SU-DHL-6 (cell line): ENCODE results near the gene ST3GAL4.

ENCODE experiments used
- CTCF ChIP-seq: fragments of 200-600 bp; sonication (generic); IDR thresholded peaks from one replicate; pipeline ENCODE4 v1.5.1; 2017; ENCODE audit warnings: antibody characterized with exemption, mild to moderate bottlenecking, low read length, moderate library complexity; ENCODE audit not compliant: insufficient read depth, poor library complexity, severe bottlenecking
- EZH2phosphoT487 ChIP-seq: fragments of 200-600 bp; sonication (generic), shearing (Covaris generic); conservative IDR thresholded peaks from 2 replicates; pipeline ENCODE4 v1.6.1; 2018; ENCODE audit warnings: mild to moderate bottlenecking, antibody characterized with exemption, low read length, moderate library complexity, mixed read lengths

DNA sequence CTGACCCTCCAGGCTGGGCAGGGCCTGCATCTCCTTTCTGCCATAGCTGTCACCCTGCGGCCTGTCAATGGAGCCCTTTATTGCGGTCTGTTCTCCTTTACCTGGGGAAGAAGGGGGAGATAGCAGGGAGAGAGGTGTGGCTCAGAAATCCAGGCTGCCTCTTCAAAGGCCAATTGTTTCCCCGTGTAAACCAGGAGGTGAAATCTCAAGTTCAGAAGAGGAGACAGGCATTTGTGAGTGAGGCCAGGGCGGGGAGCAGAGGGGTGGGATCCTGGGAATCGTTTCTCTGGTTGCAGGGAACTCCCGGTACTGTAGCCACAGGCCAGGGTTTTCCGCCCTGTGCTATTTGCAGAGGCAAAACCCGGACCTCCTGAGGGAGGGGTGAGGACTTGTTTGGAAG is 42.5 kb upstream of the ST3GAL4 start:
- TF ChIP-seq CTCF (no peak), EZH2phosphoT487 (no peak)
